Right lobe of liver (tissue), 6 donors: Measurements from ENCODE around the gene AP1S3. TPM values are rescaled to one million over a fixed set of nuclear protein-coding genes. Genes with fewer than 3 reads are reported as not detected.

Experiments used
- ATAC-seq, 4 donors: fragments of 200-7000 bp; cut with Tn5 transposase; one replicate each; pipeline ENCODE4 v1.9.1; 2020; ENCODE audit warnings: mild to moderate bottlenecking in 4 of 4, moderate library complexity in 4 of 4
- DNase-seq, 3 donors: peaks; one replicate each; pipeline ENCODE4 v3.0.0-alpha.2; 2020
- H3K27ac ChIP-seq, 3 donors: fragments of 200-600 bp; one replicate each; pipeline ENCODE4 v1.8.0; 2022
- H3K27me3 ChIP-seq, 2 donors: fragments of 200-600 bp; one replicate each; pipeline ENCODE4 v1.8.0; 2022
- H3K36me3 ChIP-seq, 4 donors: fragments of 200-600 bp; sonication (generic) in 1 of 4; one replicate each; pipeline versions ENCODE4 v1.5.1 to v1.8.0; 2017 to 2022; ENCODE audit warnings: control low read depth in 1 of 4
- H3K4me1 ChIP-seq, 4 donors: fragments of 200-600 bp; sonication (generic) in 1 of 4; one replicate each; pipeline versions ENCODE4 v1.5.1 to v1.8.0; 2017 to 2022; ENCODE audit warnings: control low read depth in 1 of 4
- H3K4me3 ChIP-seq, 3 donors: fragments of 200-600 bp; one replicate each; pipeline ENCODE4 v1.8.0; 2022
- H3K9me3 ChIP-seq, 4 donors: fragments of 200-600 bp; sonication (generic) in 1 of 4; one replicate each; pipeline versions ENCODE4 v1.5.1 to v1.8.0; 2017 to 2022; ENCODE audit warnings: control low read depth in 1 of 4
- POLR2A ChIP-seq: fragments of 450-650 bp; IDR thresholded peaks from one replicate; pipeline ENCODE4 v1.6.1; 2017; ENCODE audit warnings: antibody characterized with exemption, mild to moderate bottlenecking
- WGBS: methylation state at CpG from one replicate; pipeline ENCODE4 v1.1.6; 2018; ENCODE audit warnings: low coverage, low lambda C conversion rate; ENCODE audit not compliant: insufficient coverage; ENCODE audit errors: missing lambda C conversion rate; 5-methylcytosine and 5-hydroxymethylcytosine counted together
- intact Hi-C, 2 donors: fragments of 100-400 bp; cut with DNase I; formaldehyde crosslinking; loops; one replicate each; pipeline versions ENCODE4 v1.11.2 to v1.14.1; 2022
- total RNA-seq, 6 experiments: library from RNA; depleted of rRNA in 2 of 6; stranded (reverse); fragments of >200 nt in 2 of 6; fragmentation: NEBNext Ultra II Directional in 3 of 6; extraction: Animal tissue kit (Norgen Biotek cat#: 25700) in 3 of 6; gene quantifications; one replicate each; pipeline versions ENCODE4 v1.1.0 to v1.2.4, GENCODE V29; 2016 to 2023
- TF ChIP-seq, protein P1 (sequence below), 4 donors: fragments of 200-600 bp in 3 of 4; fragments of 450-650 bp in 1 of 4; IDR thresholded peaks; one replicate each; pipeline versions ENCODE4 v1.5.1 to v1.8.0; 2016 to 2022; ENCODE audit warnings: antibody characterized with exemption in 4 of 4, mild to moderate bottlenecking in 2 of 4
- donor health status: DM: no; HTN: yes; CAD: no.
- donor health status: DM: no; HTN: no; CAD: no.
- donor health status: DM: no; HTN: no; CAD: no.
- donor health status: DM: no; HTN: yes; CAD: no.
- donor health status: DM: no; HTN: yes; CAD: no.

Gene AP1S3
- total RNA-seq, 6 experiments from 2014 or later: 1.3 to 12.7 (median 3.2) TPM

GRCh38 chr2:223711596-223712326, 125.6 kb downstream of the AP1S3 start:
- 31% methylated on average over 7 of the region's 8 CpGs for WGBS
- Histone ChIP-seq H3K4me3 (no peak overlapping the region), H3K9me3 (no peaks in the 10 kb centered on the region), H3K36me3 (no peaks in the 10 kb centered on the region), H3K4me1 (peaks cover 0 to 14% (median 5%) of the 10 kb centered on the region in 4 donors), H3K27me3 (no peaks in the 10 kb centered on the region), H3K27ac (peak overlapping the region in 1 of 3 donors; percentile 43)
- peak; percentile 87 to 98 (median 92) for ATAC-seq
- no peak for DNase-seq
- intact Hi-C loops: no loop called here
- TF ChIP-seq POLR2A: no peak
- TF ChIP-seq, protein P1, sequence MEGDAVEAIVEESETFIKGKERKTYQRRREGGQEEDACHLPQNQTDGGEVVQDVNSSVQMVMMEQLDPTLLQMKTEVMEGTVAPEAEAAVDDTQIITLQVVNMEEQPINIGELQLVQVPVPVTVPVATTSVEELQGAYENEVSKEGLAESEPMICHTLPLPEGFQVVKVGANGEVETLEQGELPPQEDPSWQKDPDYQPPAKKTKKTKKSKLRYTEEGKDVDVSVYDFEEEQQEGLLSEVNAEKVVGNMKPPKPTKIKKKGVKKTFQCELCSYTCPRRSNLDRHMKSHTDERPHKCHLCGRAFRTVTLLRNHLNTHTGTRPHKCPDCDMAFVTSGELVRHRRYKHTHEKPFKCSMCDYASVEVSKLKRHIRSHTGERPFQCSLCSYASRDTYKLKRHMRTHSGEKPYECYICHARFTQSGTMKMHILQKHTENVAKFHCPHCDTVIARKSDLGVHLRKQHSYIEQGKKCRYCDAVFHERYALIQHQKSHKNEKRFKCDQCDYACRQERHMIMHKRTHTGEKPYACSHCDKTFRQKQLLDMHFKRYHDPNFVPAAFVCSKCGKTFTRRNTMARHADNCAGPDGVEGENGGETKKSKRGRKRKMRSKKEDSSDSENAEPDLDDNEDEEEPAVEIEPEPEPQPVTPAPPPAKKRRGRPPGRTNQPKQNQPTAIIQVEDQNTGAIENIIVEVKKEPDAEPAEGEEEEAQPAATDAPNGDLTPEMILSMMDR (IDR thresholded peaks at IDR 0.05): no peak

Other genes starting within 250 kb of the AP1S3 start
- not detected for gene SCG2, start 235.2 kb downstream of the AP1S3 start, total RNA-seq
- gene WDFY1, start 107.8 kb upstream of the AP1S3 start, total RNA-seq: 10 to 100 TPM; 19.7 to 28.0 (median 21.4) TPM
- 10 to 100 TPM; 20.4 to 38.5 (median 23.5) TPM for gene MRPL44, start 119.9 kb upstream of the AP1S3 start, total RNA-seq
- gene SERPINE2, start 201.7 kb upstream of the AP1S3 start, total RNA-seq: 1 to 10 TPM; 1.2 to 5.1 (median 2.1) TPM